WTC11 (cell line): ENCODE data around the gene PMF1. TPM values are rescaled to one million over a fixed set of nuclear protein-coding genes. Genes with fewer than 3 reads are reported as not detected.
A peak's percentile ranks its signal among the peaks of the same experiment; 100 is the strongest.

ENCODE experiments used
- ATAC-seq: fragments of 200-7000 bp; cut with Tn5 transposase; 2 replicates; pipeline ENCODE4 v1.10.0; 2021; ENCODE audit warnings: mild to moderate bottlenecking, moderate library complexity
- CTCF ChIA-PET: fragments of 300-600 bp; sonication (Branson Sonifier 250); formaldehyde crosslinking; loops from one replicate; lab custom pipeline; 2021; ENCODE audit warnings: antibody characterized with exemption; lab: Charles Lee
- POLR2A ChIA-PET: fragments of 350-600 bp; sonication (Branson Sonifier 250); formaldehyde crosslinking; loops from one replicate; lab custom pipeline; 2021; ENCODE audit warnings: antibody characterized with exemption; lab: Charles Lee
- DNase-seq: peaks from one replicate; pipeline ENCODE4 v3.0.0; 2021; ENCODE audit warnings: low spot score
- H3K27ac Mint-ChIP-seq: 2 replicates; pipeline ENCODE4 v1.8.0; 2021; ENCODE audit warnings: mixed read lengths
- H3K27me3 Mint-ChIP-seq: 2 replicates; pipeline ENCODE4 v1.8.0; 2021; ENCODE audit warnings: low read depth, mild to moderate bottlenecking, moderate library complexity, mixed read lengths
- H3K36me3 Mint-ChIP-seq: 2 replicates; pipeline ENCODE4 v1.8.0; 2021; ENCODE audit warnings: mixed read lengths
- H3K4me1 Mint-ChIP-seq: 2 replicates; pipeline ENCODE4 v1.8.0; 2022; ENCODE audit warnings: mixed read lengths
- H3K4me3 Mint-ChIP-seq: 2 replicates; pipeline ENCODE4 v1.8.0; 2021; ENCODE audit warnings: mild to moderate bottlenecking, moderate library complexity, mixed read lengths
- H3K9me3 Mint-ChIP-seq: 2 replicates; pipeline ENCODE4 v1.8.0; 2021; ENCODE audit warnings: mixed read lengths
- ATF3 ChIP-seq: sonication (generic); formaldehyde crosslinking; conservative IDR thresholded peaks from 2 replicates; pipeline ENCODE4 v1.8.1; 2022; ENCODE audit warnings: mild to moderate bottlenecking, missing genetic modification reagents
- E2F4 ChIP-seq: sonication (generic); formaldehyde crosslinking; IDR thresholded peaks from 2 replicates; pipeline ENCODE4 v1.8.1; 2022; ENCODE audit warnings: low read depth, mild to moderate bottlenecking, moderate library complexity, missing genetic modification reagents, borderline replicate concordance
- E2F5 ChIP-seq: sonication (generic); formaldehyde crosslinking; IDR thresholded peaks from 2 replicates; pipeline ENCODE4 v1.8.1; 2022; ENCODE audit warnings: mild to moderate bottlenecking, moderate library complexity, missing genetic modification reagents
- EMX1 ChIP-seq: fragments of 250-450 bp; sonication (Bioruptor Pico); IDR thresholded peaks from 2 replicates; pipeline ENCODE4 v1.8.0; 2021; ENCODE audit warnings: mild to moderate bottlenecking
- ERG ChIP-seq: fragments of 250-450 bp; sonication (Bioruptor Pico); IDR thresholded peaks from 2 replicates; pipeline ENCODE4 v1.8.0; 2021; ENCODE audit warnings: mild to moderate bottlenecking
- ESRRA ChIP-seq: sonication (generic); formaldehyde crosslinking; IDR thresholded peaks from 2 replicates; pipeline ENCODE4 v1.8.1; 2022; ENCODE audit warnings: mild to moderate bottlenecking, missing genetic modification reagents, borderline replicate concordance
- FOXJ3 ChIP-seq: sonication (generic); formaldehyde crosslinking; IDR thresholded peaks from 2 replicates; pipeline ENCODE4 v1.9.0; 2021; ENCODE audit warnings: missing genetic modification reagents, mild to moderate bottlenecking, borderline replicate concordance
- FOXP4 ChIP-seq: sonication (generic); formaldehyde crosslinking; IDR thresholded peaks from 2 replicates; pipeline ENCODE4 v1.8.0; 2022; ENCODE audit warnings: mild to moderate bottlenecking, missing genetic modification reagents
- GABPB1 ChIP-seq: sonication (generic); formaldehyde crosslinking; IDR thresholded peaks from 2 replicates; pipeline ENCODE4 v1.8.1; 2023; ENCODE audit warnings: mild to moderate bottlenecking, missing genetic modification reagents
- IRF1 ChIP-seq: sonication (generic); formaldehyde crosslinking; IDR thresholded peaks from 2 replicates; pipeline ENCODE4 v1.8.0; 2023; ENCODE audit warnings: missing genetic modification reagents
- JUN ChIP-seq: sonication (generic); formaldehyde crosslinking; IDR thresholded peaks from 2 replicates; pipeline ENCODE4 v1.8.0; 2023; ENCODE audit warnings: mild to moderate bottlenecking, missing genetic modification reagents
- NR3C1 ChIP-seq: sonication (generic); formaldehyde crosslinking; conservative IDR thresholded peaks from 2 replicates; pipeline ENCODE4 v1.8.1; 2023; ENCODE audit warnings: low read depth, mild to moderate bottlenecking, missing genetic modification reagents
- PRDM15 ChIP-seq: sonication (generic); formaldehyde crosslinking; IDR thresholded peaks from 2 replicates; pipeline ENCODE4 v1.8.0; 2022; ENCODE audit warnings: missing genetic modification reagents
- RORB ChIP-seq: fragments of 250-450 bp; sonication (Bioruptor Pico); IDR thresholded peaks from 2 replicates; pipeline ENCODE4 v1.9.0; 2021; ENCODE audit warnings: mild to moderate bottlenecking
- SOX15 ChIP-seq: fragments of 250-450 bp; sonication (Bioruptor Pico); IDR thresholded peaks from 2 replicates; pipeline ENCODE4 v1.9.0; 2021; ENCODE audit warnings: mild to moderate bottlenecking
- ZBTB43 ChIP-seq: sonication (generic); formaldehyde crosslinking; IDR thresholded peaks from 2 replicates; pipeline ENCODE4 v1.8.1; 2023; ENCODE audit warnings: mild to moderate bottlenecking, missing genetic modification reagents
- ZMAT4 ChIP-seq: fragments of 250-450 bp; sonication (Bioruptor Pico); IDR thresholded peaks from 2 replicates; pipeline ENCODE4 v1.9.0; 2021; ENCODE audit warnings: mild to moderate bottlenecking
- ZNF219 ChIP-seq: sonication (generic); formaldehyde crosslinking; IDR thresholded peaks from 2 replicates; pipeline ENCODE4 v1.8.0; 2023; ENCODE audit warnings: missing genetic modification reagents, mild to moderate bottlenecking, borderline replicate concordance
- ZNF317 ChIP-seq: sonication (generic); formaldehyde crosslinking; IDR thresholded peaks from 2 replicates; pipeline ENCODE4 v1.8.1; 2023; ENCODE audit warnings: low read depth, mild to moderate bottlenecking, moderate library complexity, missing genetic modification reagents, borderline replicate concordance
- total RNA-seq: library from RNA; stranded (reverse); gene quantifications from 3 replicates; pipeline ENCODE4 v1.2.3, GENCODE V29; 2021

The PMF1 gene
- total RNA-seq, 1 experiment from 2014 or later = 129 TPM

GRCh38 chr1:156253634-156254033 is 40.8 kb downstream of the PMF1 start:
- no peak for DNase-seq
- ATAC-seq = no peak
- no peak for TF ChIP-seq JUN (CRISPR knock-in tag)
- TF ChIP-seq ZNF219 (CRISPR knock-in tag) = no peak
- no peak for TF ChIP-seq FOXJ3 (CRISPR knock-in tag)
- no peak for TF ChIP-seq NR3C1 (CRISPR knock-in tag)
- TF ChIP-seq ZNF317 (CRISPR knock-in tag) = no peak
- no peak for TF ChIP-seq IRF1 (CRISPR knock-in tag)
- TF ChIP-seq SOX15 (CRISPR knock-in tag) = no peak
- TF ChIP-seq E2F4 (CRISPR knock-in tag) = no peak
- no peak for TF ChIP-seq FOXP4 (CRISPR knock-in tag)
- TF ChIP-seq E2F5 (CRISPR knock-in tag) = no peak
- no peak for TF ChIP-seq ZBTB43 (CRISPR knock-in tag)
- no peak for TF ChIP-seq ESRRA (CRISPR knock-in tag)
- TF ChIP-seq ERG (CRISPR knock-in tag) = no peak
- TF ChIP-seq RORB (CRISPR knock-in tag) = no peak
- no peak for TF ChIP-seq ZMAT4 (CRISPR knock-in tag)
- TF ChIP-seq, all 79 proteins: peak for 0
- Mint-ChIP-seq H3K4me1 (no peaks in the 10 kb centered on the region), H3K27ac (peak overlapping the region; percentile 2; the same call in 1 of the 2 replicates), H3K36me3 (peaks cover 73% of the 10 kb centered on the region), H3K27me3 (no peaks in the 10 kb centered on the region), H3K4me3 (no peak overlapping the region), H3K9me3 (no peaks in the 10 kb centered on the region)
- ChIA-PET CTCF (interaction anchor here (0.6 kb wide), 1 partner anchor 112 kb away, joined by 3 read pairs; no protein-coding TSS in a partner anchor), POLR2A (interaction anchor here (0.6 kb wide), 1 partner anchor 20 kb away, joined by 7 read pairs; no protein-coding TSS in a partner anchor)

GRCh38 chr1:156257711-156258110 is 44.9 kb downstream of the PMF1 start:
- Mint-ChIP-seq H3K4me1 (no peaks in the 10 kb centered on the region), H3K27me3 (no peaks in the 10 kb centered on the region), H3K36me3 (peaks cover 73% of the 10 kb centered on the region), H3K27ac (no peak overlapping the region), H3K4me3 (no peak overlapping the region), H3K9me3 (no peaks in the 10 kb centered on the region)
- no peak for TF ChIP-seq GABPB1 (CRISPR knock-in tag)
- TF ChIP-seq ATF3 = no peak
- TF ChIP-seq EMX1 (CRISPR knock-in tag) = no peak
- TF ChIP-seq PRDM15 (CRISPR knock-in tag) = no peak
- ChIA-PET POLR2A (interaction anchor here (0.5 kb wide), 1 partner anchor 47 kb away, joined by 3 read pairs; no protein-coding TSS in a partner anchor), CTCF (interaction anchor here (0.9 kb wide), 1 partner anchor 33 kb away, joined by 4 read pairs; no protein-coding TSS in a partner anchor)
- DNase-seq (no peak), ATAC-seq (no peak)
